AG10803 (cell line): Measurements from ENCODE around the gene ZBTB3.
A peak's percentile ranks its signal among the peaks of the same experiment; 100 is the strongest.
"Not testable (repeated sequence)": the region's sequence is repeated elsewhere in the genome, so short reads cannot be mapped to it uniquely, and the experiment has no call there.

Source experiments
- DNase-seq: peaks from one replicate; pipeline ENCODE4 v3.0.0; 2010; ENCODE audit warnings: low read depth
- H3K4me3 ChIP-seq: 2 replicates; pipeline ENCODE4 v1.5.1; 2011; ENCODE audit warnings: mild to moderate bottlenecking, low read length, control low read depth
- TF ChIP-seq, protein P1 (sequence below): conservative IDR thresholded peaks from 2 replicates; pipeline ENCODE4 v1.5.1; 2011; ENCODE audit warnings: mild to moderate bottlenecking, low read length, control low read depth, inconsistent platforms

Gene ZBTB3

DNA sequence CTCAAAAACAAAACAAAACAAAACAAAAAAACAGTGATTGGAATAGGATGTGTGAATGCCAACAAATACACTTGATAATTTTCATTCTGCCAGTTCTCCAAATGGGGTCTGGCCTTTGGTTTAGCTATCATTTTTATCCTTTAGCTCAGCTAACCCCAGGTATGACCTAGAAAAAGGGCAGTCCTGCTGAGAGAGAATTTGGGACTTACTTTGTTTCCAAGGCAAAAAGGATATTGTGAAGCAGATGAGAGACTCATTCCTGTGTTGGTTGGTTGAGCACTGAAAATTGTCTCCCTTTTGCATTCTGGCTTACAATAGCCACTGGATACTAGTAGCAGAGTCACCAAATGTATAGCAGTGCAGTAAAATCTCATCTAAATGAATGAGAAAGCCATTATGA is 16.8 kb downstream of the ZBTB3 start:
- DNase-seq, result no peak
- TF ChIP-seq, protein P1, sequence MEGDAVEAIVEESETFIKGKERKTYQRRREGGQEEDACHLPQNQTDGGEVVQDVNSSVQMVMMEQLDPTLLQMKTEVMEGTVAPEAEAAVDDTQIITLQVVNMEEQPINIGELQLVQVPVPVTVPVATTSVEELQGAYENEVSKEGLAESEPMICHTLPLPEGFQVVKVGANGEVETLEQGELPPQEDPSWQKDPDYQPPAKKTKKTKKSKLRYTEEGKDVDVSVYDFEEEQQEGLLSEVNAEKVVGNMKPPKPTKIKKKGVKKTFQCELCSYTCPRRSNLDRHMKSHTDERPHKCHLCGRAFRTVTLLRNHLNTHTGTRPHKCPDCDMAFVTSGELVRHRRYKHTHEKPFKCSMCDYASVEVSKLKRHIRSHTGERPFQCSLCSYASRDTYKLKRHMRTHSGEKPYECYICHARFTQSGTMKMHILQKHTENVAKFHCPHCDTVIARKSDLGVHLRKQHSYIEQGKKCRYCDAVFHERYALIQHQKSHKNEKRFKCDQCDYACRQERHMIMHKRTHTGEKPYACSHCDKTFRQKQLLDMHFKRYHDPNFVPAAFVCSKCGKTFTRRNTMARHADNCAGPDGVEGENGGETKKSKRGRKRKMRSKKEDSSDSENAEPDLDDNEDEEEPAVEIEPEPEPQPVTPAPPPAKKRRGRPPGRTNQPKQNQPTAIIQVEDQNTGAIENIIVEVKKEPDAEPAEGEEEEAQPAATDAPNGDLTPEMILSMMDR, result no peak

DNA sequence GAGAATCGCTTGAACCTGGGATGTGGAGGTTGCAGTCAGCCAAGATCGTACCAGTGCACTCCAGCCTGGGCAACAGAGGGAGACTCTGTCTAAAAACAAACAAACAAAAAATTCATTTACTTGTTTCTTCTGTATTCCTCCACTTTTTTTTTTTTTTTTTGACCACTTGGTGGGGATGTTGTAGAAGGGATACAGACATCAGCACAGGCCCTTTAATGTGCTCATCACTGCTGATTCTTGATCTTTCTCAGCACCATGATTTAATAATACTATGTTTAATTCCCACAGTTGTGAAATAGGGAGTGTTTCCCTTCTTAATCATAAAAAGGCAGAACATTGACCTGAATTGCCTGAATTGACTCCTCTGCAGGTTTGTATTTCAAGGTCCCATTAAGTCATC is 21.1 kb downstream of the ZBTB3 start:
- TF ChIP-seq, protein P1, result peak; percentile 32; the same call in 1 of the 2 replicates
- DNase-seq, result peak; percentile 48
- H3K4me3 ChIP-seq, result no peak overlapping the region

More for the DNA sequence above, 16.8 kb downstream of the ZBTB3 start:
- H3K4me3 ChIP-seq, result no peak overlapping the region

DNA sequence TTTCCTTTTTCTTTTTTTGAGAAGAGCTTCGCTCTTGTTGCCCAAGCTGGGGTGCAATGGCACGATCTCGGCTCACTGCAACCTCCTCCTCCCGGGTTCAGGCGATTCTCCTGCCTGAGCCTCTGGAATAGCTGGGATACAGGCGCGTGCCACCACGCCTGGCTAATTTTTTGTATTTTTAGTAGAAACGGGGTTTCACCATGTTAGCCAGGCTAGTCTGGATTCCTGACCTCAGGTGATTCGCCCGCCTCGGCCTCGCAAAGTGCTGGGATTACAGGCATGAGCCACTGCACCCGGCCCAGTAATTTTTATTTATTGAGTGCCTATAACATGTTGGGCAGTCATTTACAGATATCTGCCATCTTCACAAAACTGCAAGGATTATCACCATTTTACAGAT is 23.9 kb downstream of the ZBTB3 start:
- peak overlapping the region; percentile 97 for H3K4me3 ChIP-seq
- DNase-seq, result not testable (repeated sequence)

DNA sequence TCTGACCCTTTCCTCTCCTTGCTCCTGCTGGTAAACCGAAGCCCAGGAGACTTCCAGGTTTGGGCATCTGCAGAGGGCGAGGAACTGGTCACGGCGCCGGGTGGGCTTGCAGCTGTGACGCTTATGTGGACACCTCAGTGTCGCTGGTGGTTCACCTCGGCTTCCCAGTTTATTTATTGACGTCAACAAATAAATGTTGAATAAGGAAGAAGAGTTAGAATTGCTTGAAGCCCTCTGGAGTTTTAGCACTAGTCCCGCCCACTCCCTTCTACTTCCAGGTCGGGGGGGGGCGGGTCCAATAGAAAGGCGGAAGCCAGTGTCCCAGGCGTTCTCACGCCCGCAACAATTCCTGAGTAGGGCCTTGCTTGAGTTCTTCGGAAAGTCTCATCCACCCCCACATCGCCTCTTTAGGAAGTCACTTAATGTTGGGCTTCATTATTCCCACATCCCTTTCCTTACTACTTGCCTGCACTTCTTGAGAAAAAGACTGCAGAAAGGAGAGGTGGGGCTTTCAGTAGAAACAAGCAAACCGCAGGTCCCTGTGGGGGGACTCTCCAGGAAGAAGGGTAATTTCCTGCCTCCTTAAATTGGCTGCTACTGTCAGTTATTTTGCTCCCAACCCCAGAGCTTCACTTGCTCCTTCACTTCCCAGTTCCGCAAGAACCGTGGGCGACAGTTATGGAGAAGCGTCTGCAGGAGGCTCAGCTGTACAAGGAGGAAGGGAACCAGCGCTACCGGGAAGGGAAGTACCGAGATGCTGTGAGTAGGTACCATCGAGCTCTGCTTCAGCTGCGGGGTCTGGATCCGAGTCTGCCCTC is 25.6 kb downstream of the ZBTB3 start, which contains the start of gene TTC9C:
Gene TTC9C (plus strand): TSS at position 316 of the 818 bp plus-strand sequence. CDS start 363 bp downstream, at position 679.
- peak within 1 kb of the TSS; percentile 99 for H3K4me3 ChIP-seq
- peak; percentile 87 for DNase-seq
- TF ChIP-seq, protein P1, result no peak

DNA sequence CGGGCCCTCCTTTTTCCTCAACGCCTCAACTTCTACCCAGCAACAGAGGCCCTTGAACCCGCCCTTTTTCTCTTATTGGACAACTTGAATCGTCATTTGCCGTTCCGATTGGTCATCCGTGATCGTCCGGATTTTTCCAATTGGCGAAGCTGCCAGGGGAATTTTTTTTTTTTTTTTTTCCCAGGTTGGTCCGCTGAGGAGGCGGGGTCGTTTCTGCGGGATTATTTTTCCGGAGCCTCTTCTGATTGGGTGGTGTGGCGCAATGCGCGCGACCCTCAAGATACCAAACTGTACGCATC is 26.1 kb downstream of the ZBTB3 start:
- TF ChIP-seq, protein P1, result no peak
- DNase-seq, result peak; percentile 97
- H3K4me3 ChIP-seq, result peak overlapping the region; percentile 97

DNA sequence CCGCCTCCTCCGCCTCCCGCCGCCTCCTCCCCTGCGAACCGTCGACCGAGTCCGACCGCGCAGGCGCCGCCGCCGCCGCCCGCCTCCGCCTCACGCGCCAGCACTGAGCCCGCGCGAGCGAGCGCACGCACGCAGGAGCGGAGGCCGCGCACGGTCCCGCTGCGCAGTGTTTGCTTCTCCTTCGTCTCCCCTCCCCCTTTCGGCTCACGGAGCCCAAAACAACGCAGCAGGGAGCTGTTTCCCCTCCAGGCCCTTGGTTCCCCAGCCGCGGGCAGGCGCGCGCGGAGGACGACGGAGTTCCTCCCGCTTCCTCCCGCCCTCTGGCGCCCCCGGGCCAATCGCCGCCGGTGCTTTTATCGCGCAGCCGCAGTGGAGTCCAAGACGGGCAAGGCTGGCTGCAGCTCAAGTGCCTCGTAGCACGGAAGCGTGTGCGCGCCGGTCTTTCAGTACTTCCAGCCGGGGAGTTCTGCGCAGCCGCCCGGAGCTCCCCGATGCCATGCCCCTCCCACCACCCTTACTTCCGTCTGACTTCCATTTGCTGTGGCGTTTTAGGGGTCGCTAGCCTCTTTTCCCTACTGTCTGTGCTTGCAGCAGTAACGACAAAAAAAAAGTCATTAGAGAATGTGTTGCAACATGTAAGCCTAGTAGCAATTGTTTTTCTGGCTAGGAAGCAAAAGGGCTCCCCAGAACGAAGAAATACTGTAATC is 26.6 kb downstream of the ZBTB3 start, which contains the start of gene HNRNPUL2:
Gene HNRNPUL2 (minus strand): TSS at position 293 of the 707 bp plus-strand sequence. CDS start 301 bp downstream, outside the sequence.
- H3K4me3 ChIP-seq, result peak within 1 kb of the TSS; percentile 99
- TF ChIP-seq, protein P1, result peak; percentile 38
- peak; percentile 99 for DNase-seq

DNA sequence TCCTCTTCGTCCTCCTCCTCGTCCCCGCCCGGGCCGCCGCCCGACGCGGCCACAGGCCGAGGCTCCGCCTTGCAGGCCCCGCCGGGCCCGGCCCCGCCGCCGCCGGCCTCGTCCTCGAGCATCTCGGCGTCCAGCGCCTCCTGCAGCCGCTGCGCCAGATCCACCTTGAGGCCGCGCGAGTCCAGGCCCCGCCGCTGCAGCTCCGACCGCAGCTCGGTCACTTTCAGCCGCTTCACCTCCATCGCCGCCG is 27.1 kb downstream of the ZBTB3 start:
- DNase-seq, result no peak
- peak overlapping the region; percentile 99 for H3K4me3 ChIP-seq
- TF ChIP-seq, protein P1, result no peak
